Neural progenitor cell (in vitro differentiated cells): ENCODE results near the gene TMEM37. TPM values are rescaled to one million over a fixed set of nuclear protein-coding genes. Genes with fewer than 3 reads are reported as not detected.

Experiments
- DNase-seq: peaks from one replicate; pipeline ENCODE4 v3.0.0-alpha.2; 2016; ENCODE audit warnings: low spot score
- H2AFZ ChIP-seq: fragments of 200-600 bp; sonication (generic); replicated peaks from 2 replicates; pipeline ENCODE4 v1.6.1; 2016; ENCODE audit warnings: antibody characterized with exemption
- H3F3A ChIP-seq: fragments of 200-600 bp; sonication (generic); 2 replicates; pipeline ENCODE4 v1.6.1; 2016; ENCODE audit warnings: antibody characterized with exemption, low read depth
- H3K27ac ChIP-seq: fragments of 200-600 bp; sonication (generic); 2 replicates; pipeline ENCODE4 v1.5.1; 2016; ENCODE audit warnings: mild to moderate bottlenecking
- H3K27me3 ChIP-seq: fragments of 200-600 bp; sonication (generic); 2 replicates; pipeline ENCODE4 v1.6.1; 2016; ENCODE audit warnings: mild to moderate bottlenecking, moderate library complexity
- H3K36me3 ChIP-seq: fragments of 200-600 bp; sonication (generic); 2 replicates; pipeline ENCODE4 v1.5.1; 2016
- H3K4me1 ChIP-seq: fragments of 200-600 bp; sonication (generic); 2 replicates; pipeline ENCODE4 v1.6.1; 2016; ENCODE audit warnings: mixed run types
- H3K4me2 ChIP-seq: fragments of 200-600 bp; sonication (generic); 2 replicates; pipeline ENCODE4 v1.6.1; 2016
- H3K4me3 ChIP-seq: fragments of 200-600 bp; sonication (generic); 2 replicates; pipeline ENCODE4 v1.5.1; 2016
- H3K79me2 ChIP-seq: fragments of 200-600 bp; sonication (generic); 2 replicates; pipeline ENCODE4 v1.6.1; 2016; ENCODE audit warnings: low read depth
- H3K9ac ChIP-seq: fragments of 200-600 bp; sonication (generic); 2 replicates; pipeline ENCODE4 v1.6.1; 2016
- H3K9me3 ChIP-seq: fragments of 200-600 bp; sonication (generic); 2 replicates; pipeline ENCODE4 v1.5.1; 2016; ENCODE audit warnings: low read depth
- H4K20me1 ChIP-seq: fragments of 200-600 bp; sonication (generic); 2 replicates; pipeline ENCODE4 v1.6.1; 2016; ENCODE audit warnings: low read depth
- H3K27ac Mint-ChIP-seq: 3 replicates; pipeline ENCODE4 v1.8.0; 2021; ENCODE audit warnings: mixed read lengths
- H3K27me3 Mint-ChIP-seq: 2 replicates; pipeline ENCODE4 v1.8.0; 2022; ENCODE audit warnings: low read depth, mild to moderate bottlenecking, inconsistent platforms, moderate library complexity, mixed read lengths; ENCODE audit not compliant: insufficient read depth
- H3K36me3 Mint-ChIP-seq: 3 replicates; pipeline ENCODE4 v1.8.0; 2021; ENCODE audit warnings: mixed read lengths
- H3K4me1 Mint-ChIP-seq: 3 replicates; pipeline ENCODE4 v1.8.0; 2021; ENCODE audit warnings: mixed read lengths
- H3K4me3 Mint-ChIP-seq: 3 replicates; pipeline ENCODE4 v1.8.0; 2021; ENCODE audit warnings: mild to moderate bottlenecking, moderate library complexity, mixed read lengths
- H3K9me3 Mint-ChIP-seq: 3 replicates; pipeline ENCODE4 v1.8.0; 2020; ENCODE audit warnings: mixed read lengths
- CTCF ChIP-seq: fragments of 200-600 bp; sonication (generic); IDR thresholded peaks from 2 replicates; pipeline ENCODE4 v1.5.1; 2017; ENCODE audit warnings: antibody characterized with exemption, mild to moderate bottlenecking
- EZH2 ChIP-seq: fragments of 200-600 bp; sonication (generic); IDR thresholded peaks from 2 replicates; pipeline ENCODE4 v1.6.1; 2017; ENCODE audit warnings: antibody characterized with exemption, mild to moderate bottlenecking, moderate library complexity
- EZH2phosphoT487 ChIP-seq: fragments of 200-600 bp; sonication (generic); IDR thresholded peaks from 2 replicates; pipeline ENCODE4 v1.6.1; 2017; ENCODE audit warnings: antibody characterized with exemption
- total RNA-seq: library from RNA; depleted of rRNA; stranded (reverse); fragments of >200 nt; gene quantifications from 2 replicates; pipeline ENCODE4 v1.2.3, GENCODE V29; 2015; ENCODE audit warnings: low replicate concordance

The TMEM37 gene
- total RNA-seq, 1 donor from 2014 or later = 1.0 TPM

GRCh38 chr2:119486196-119486827 is 54.7 kb downstream of the TMEM37 start:
- Histone ChIP-seq H3K27ac (no peak overlapping the region), H3K9me3 (no peaks in the 10 kb centered on the region), H2AFZ (no peak overlapping the region), H3K4me3 (no peak overlapping the region), H3K36me3 (no peaks in the 10 kb centered on the region), H3K4me1 (peaks cover 2% of the 10 kb centered on the region), H4K20me1 (no peaks in the 10 kb centered on the region), H3K4me2 (no peak overlapping the region), H3K9ac (no peak overlapping the region), H3K27me3 (no peaks in the 10 kb centered on the region), H3F3A (no peaks in the 10 kb centered on the region), H3K79me2 (no peaks in the 10 kb centered on the region)
- Mint-ChIP-seq H3K4me3 (no peak overlapping the region), H3K27ac (peak overlapping the region; percentile 42), H3K4me1 (peaks cover 19% of the 10 kb centered on the region), H3K9me3 (no peaks in the 10 kb centered on the region), H3K27me3 (peaks cover 16% of the 10 kb centered on the region), H3K36me3 (no peaks in the 10 kb centered on the region)
- DNase-seq = no peak
- TF ChIP-seq EZH2phosphoT487 (no peak), CTCF (no peak), EZH2 (no peak)

GRCh38 chr2:119486886-119487285 is 55.2 kb downstream of the TMEM37 start:
- Histone ChIP-seq H3K27me3 (no peaks in the 10 kb centered on the region), H3K27ac (no peak overlapping the region), H3K9me3 (no peaks in the 10 kb centered on the region), H3K4me2 (no peak overlapping the region), H3K79me2 (no peaks in the 10 kb centered on the region), H3F3A (no peaks in the 10 kb centered on the region), H4K20me1 (no peaks in the 10 kb centered on the region), H3K4me3 (no peak overlapping the region), H2AFZ (no peak overlapping the region), H3K4me1 (peaks cover 2% of the 10 kb centered on the region), H3K9ac (no peak overlapping the region), H3K36me3 (no peaks in the 10 kb centered on the region)
- Mint-ChIP-seq H3K27ac (peak overlapping the region; percentile 48), H3K4me1 (peaks cover 19% of the 10 kb centered on the region), H3K4me3 (no peak overlapping the region), H3K27me3 (peaks cover 14% of the 10 kb centered on the region), H3K9me3 (no peaks in the 10 kb centered on the region), H3K36me3 (no peaks in the 10 kb centered on the region)
- no peak for DNase-seq
- TF ChIP-seq CTCF (no peak), EZH2 (no peak), EZH2phosphoT487 (no peak)

- H3K27me3 ChIP-seq = no peaks in the 10 kb centered on the region
- H4K20me1 ChIP-seq = no peaks in the 10 kb centered on the region
- H3F3A ChIP-seq = no peaks in the 10 kb centered on the region
- no peak overlapping the region for H3K27ac Mint-ChIP-seq
- TF ChIP-seq EZH2 (no peak), EZH2phosphoT487 (no peak), CTCF (no peak)
- peaks cover 14% of the 10 kb centered on the region for H3K27me3 Mint-ChIP-seq
- H3K9me3 Mint-ChIP-seq = no peaks in the 10 kb centered on the region
- no peak overlapping the region for H3K4me3 ChIP-seq
- no peaks in the 10 kb centered on the region for H3K36me3 Mint-ChIP-seq
- no peak overlapping the region for H3K4me3 Mint-ChIP-seq
- peaks cover under 1% of the 10 kb centered on the region for H3K4me1 ChIP-seq
- H3K9ac ChIP-seq = no peak overlapping the region
- H3K27ac ChIP-seq = no peak overlapping the region
- no peaks in the 10 kb centered on the region for H3K36me3 ChIP-seq
- DNase-seq = no peak
- no peak overlapping the region for H3K4me2 ChIP-seq
- no peak overlapping the region for H2AFZ ChIP-seq
- H3K4me1 Mint-ChIP-seq = peaks cover 23% of the 10 kb centered on the region
- no peaks in the 10 kb centered on the region for H3K9me3 ChIP-seq
- H3K79me2 ChIP-seq = no peaks in the 10 kb centered on the region
These were observed 56.0 kb downstream of the TMEM37 start for GRCh38 chr2:119487434-119488244.

Other genes starting within 250 kb of the TMEM37 start
- gene STEAP3, start 208.0 kb upstream of the TMEM37 start, total RNA-seq = 0.30 and 1.2 TPM in 2 replicates
- gene C2orf76, start 65.0 kb upstream of the TMEM37 start, total RNA-seq = 13.4 and 16.8 TPM in 2 replicates
- gene DBI, start 64.9 kb upstream of the TMEM37 start, total RNA-seq = 158 and 238 TPM in 2 replicates
- gene SCTR, start 92.6 kb downstream of the TMEM37 start, total RNA-seq = not detected in 2 replicates
- 0.74 and 1.5 TPM in 2 replicates for gene CFAP221, start 112.6 kb downstream of the TMEM37 start, total RNA-seq
- gene TMEM177, start 247.3 kb downstream of the TMEM37 start, total RNA-seq = 12.2 and 26.6 TPM in 2 replicates